Prostate gland (tissue), 2 donors: ENCODE results near the gene MAFF.

Experiments
- POLR2A ChIP-seq: fragments of 450-650 bp; IDR thresholded peaks from one replicate; pipeline ENCODE4 v1.6.1; 2016; ENCODE audit warnings: antibody characterized with exemption, mild to moderate bottlenecking
- POLR2AphosphoS5 ChIP-seq: sonication (generic); formaldehyde crosslinking; IDR thresholded peaks from one replicate; pipeline ENCODE4 v1.6.1; 2017; ENCODE audit warnings: antibody characterized with exemption
- TF ChIP-seq, protein P1 (sequence below), 4 experiments: fragments of 200-600 bp in 2 of 4; fragments of 450-650 bp in 2 of 4; sonication (generic) in 2 of 4; IDR thresholded peaks; 1 replicate in 3 of 4; 2 replicates in 1 of 4; pipeline ENCODE4 v1.5.1; 2016 to 2019; ENCODE audit warnings: antibody characterized with exemption in 4 of 4, mild to moderate bottlenecking in 2 of 4, moderate library complexity in 2 of 4

DNA sequence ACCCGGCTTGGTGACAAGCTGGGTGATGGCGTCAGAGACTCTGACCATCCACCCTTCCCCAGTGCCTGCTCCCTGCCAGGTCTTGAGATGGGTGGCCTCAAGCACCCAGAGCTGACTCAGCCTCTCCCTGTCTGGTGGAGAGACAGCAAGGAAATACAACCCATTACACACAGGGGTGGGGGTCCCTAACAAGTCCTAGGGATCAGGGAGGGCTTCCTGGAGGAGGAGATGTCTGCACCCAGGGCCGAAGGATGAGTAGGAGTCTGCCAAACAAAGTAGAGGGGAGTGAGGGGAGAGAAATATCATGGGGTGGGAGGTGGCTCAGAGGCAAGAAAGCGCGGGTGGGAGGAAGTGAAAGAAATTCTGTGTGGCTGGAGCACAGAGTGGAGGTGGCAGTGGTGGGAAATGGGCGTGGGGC lies 6.8 kb downstream of the MAFF start:
- TF ChIP-seq, protein P1, sequence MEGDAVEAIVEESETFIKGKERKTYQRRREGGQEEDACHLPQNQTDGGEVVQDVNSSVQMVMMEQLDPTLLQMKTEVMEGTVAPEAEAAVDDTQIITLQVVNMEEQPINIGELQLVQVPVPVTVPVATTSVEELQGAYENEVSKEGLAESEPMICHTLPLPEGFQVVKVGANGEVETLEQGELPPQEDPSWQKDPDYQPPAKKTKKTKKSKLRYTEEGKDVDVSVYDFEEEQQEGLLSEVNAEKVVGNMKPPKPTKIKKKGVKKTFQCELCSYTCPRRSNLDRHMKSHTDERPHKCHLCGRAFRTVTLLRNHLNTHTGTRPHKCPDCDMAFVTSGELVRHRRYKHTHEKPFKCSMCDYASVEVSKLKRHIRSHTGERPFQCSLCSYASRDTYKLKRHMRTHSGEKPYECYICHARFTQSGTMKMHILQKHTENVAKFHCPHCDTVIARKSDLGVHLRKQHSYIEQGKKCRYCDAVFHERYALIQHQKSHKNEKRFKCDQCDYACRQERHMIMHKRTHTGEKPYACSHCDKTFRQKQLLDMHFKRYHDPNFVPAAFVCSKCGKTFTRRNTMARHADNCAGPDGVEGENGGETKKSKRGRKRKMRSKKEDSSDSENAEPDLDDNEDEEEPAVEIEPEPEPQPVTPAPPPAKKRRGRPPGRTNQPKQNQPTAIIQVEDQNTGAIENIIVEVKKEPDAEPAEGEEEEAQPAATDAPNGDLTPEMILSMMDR (IDR thresholded peaks at IDR 0.05), result no peak
- TF ChIP-seq POLR2AphosphoS5, result no peak
- no peak for TF ChIP-seq POLR2A
